Tibial nerve (tissue), 4 donors: ENCODE results near the gene PRICKLE2. TPM values are rescaled to one million over a fixed set of nuclear protein-coding genes. Genes with fewer than 3 reads are reported as not detected.
A peak's percentile ranks its signal among the peaks of the same experiment; 100 is the strongest.

Experiments used
- DNase-seq, 2 donors: peaks; one replicate each; pipeline ENCODE4 v3.0.0-alpha.2; 2019; ENCODE audit warnings: low spot score in 2 of 2
- H3K27ac ChIP-seq, 4 donors: fragments of 200-600 bp; sonication (generic) in 3 of 4; one replicate each; pipeline ENCODE4 v1.5.1; 2017 to 2019; ENCODE audit warnings: mild to moderate bottlenecking in 1 of 4
- H3K27me3 ChIP-seq, 2 donors: fragments of 200-600 bp; sonication (generic) in 1 of 2; one replicate each; pipeline versions ENCODE4 v1.5.1 to v1.6.0; 2017 to 2019
- H3K36me3 ChIP-seq, 3 donors: fragments of 200-600 bp; sonication (generic); one replicate each; pipeline ENCODE4 v1.5.1; 2018 to 2019
- H3K4me1 ChIP-seq, 4 donors: fragments of 200-600 bp; sonication (generic) in 3 of 4; one replicate each; pipeline ENCODE4 v1.5.1; 2017 to 2019
- H3K4me3 ChIP-seq, 4 donors: fragments of 200-600 bp; sonication (generic) in 3 of 4; one replicate each; pipeline ENCODE4 v1.5.1; 2017 to 2019; ENCODE audit warnings: mild to moderate bottlenecking in 1 of 4, moderate library complexity in 1 of 4
- H3K9me3 ChIP-seq, 4 donors: fragments of 200-600 bp; sonication (generic) in 3 of 4; one replicate each; pipeline ENCODE4 v1.5.1; 2017 to 2019
- EP300 ChIP-seq, 2 donors: sonication (generic); formaldehyde crosslinking; IDR thresholded peaks; one replicate each; pipeline ENCODE4 v1.6.1; 2017; ENCODE audit warnings: antibody characterized with exemption in 2 of 2, mild to moderate bottlenecking in 1 of 2
- POLR2A ChIP-seq, 2 donors: fragments of 450-650 bp; IDR thresholded peaks; one replicate each; pipeline ENCODE4 v1.6.1; 2017; ENCODE audit warnings: antibody characterized with exemption in 2 of 2, mild to moderate bottlenecking in 2 of 2, moderate library complexity in 2 of 2
- WGBS, 2 donors: methylation state at CpG; one replicate each; pipeline ENCODE4 v1.1.5; 2018; 5-methylcytosine and 5-hydroxymethylcytosine counted together
- total RNA-seq, 4 donors: library from RNA; depleted of rRNA; stranded (reverse); fragments of >200 nt; gene quantifications; one replicate each; pipeline ENCODE4 v1.1.0, GENCODE V29; 2016
- TF ChIP-seq, protein P1 (sequence below), 5 experiments: fragments of 200-600 bp in 3 of 5; fragments of 450-650 bp in 2 of 5; sonication (generic) in 3 of 5; IDR thresholded peaks; one replicate each; pipeline ENCODE4 v1.5.1; 2016 to 2019; ENCODE audit warnings: antibody characterized with exemption in 5 of 5, mild to moderate bottlenecking in 3 of 5, moderate library complexity in 2 of 5

PRICKLE2 gene
- total RNA-seq, 4 donors from 2014 or later: 24.5 to 39.1 (median 35.2) TPM

DNA sequence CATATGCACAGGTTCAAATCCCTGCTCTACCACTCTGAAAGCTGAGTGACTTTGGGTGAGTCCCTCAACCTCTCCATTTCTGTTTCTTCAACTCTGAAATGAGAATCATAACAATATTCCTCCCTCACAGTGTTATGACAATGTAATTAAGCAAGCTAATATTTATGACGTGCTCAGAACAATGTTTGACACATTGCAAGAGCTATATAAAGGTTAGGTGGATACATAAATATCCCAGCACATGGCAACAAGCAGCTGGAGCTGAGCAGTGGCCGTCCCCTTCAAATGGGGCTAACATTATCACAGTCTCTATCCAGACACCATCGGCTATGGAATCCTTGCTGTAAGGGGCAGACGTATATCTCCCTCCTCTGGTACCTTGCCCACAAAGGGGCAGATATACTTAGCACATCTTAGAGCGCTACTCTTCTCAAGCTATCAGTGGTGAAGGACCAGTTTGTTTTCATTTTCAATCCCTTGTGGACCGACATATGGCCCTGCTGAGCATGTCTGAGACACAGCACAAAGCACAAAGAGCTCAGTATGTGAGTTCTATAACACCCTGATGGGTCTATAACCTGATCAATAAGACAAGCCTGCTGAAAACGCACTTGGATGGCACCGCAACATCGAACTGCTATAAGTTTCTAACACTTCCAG is 80.9 kb downstream of the PRICKLE2 start:
- peak overlapping the region in 2 of 4 donors; percentile 60 to 75 for H3K27ac ChIP-seq
- DNase-seq: no peak
- WGBS, 2 donors: 79 to 81% methylated on average over 9 of the region's 9 CpGs
- no peaks in the 10 kb centered on the region for H3K27me3 ChIP-seq
- peaks cover 0 to 33% (median 10%) of the 10 kb centered on the region in 4 donors for H3K4me1 ChIP-seq
- no peak overlapping the region for H3K4me3 ChIP-seq
- peaks cover 0 to 41% (median 3%) of the 10 kb centered on the region in 3 donors for H3K36me3 ChIP-seq
- TF ChIP-seq EP300 (IDR thresholded peaks at IDR 0.05): no peak
- TF ChIP-seq, protein P1, sequence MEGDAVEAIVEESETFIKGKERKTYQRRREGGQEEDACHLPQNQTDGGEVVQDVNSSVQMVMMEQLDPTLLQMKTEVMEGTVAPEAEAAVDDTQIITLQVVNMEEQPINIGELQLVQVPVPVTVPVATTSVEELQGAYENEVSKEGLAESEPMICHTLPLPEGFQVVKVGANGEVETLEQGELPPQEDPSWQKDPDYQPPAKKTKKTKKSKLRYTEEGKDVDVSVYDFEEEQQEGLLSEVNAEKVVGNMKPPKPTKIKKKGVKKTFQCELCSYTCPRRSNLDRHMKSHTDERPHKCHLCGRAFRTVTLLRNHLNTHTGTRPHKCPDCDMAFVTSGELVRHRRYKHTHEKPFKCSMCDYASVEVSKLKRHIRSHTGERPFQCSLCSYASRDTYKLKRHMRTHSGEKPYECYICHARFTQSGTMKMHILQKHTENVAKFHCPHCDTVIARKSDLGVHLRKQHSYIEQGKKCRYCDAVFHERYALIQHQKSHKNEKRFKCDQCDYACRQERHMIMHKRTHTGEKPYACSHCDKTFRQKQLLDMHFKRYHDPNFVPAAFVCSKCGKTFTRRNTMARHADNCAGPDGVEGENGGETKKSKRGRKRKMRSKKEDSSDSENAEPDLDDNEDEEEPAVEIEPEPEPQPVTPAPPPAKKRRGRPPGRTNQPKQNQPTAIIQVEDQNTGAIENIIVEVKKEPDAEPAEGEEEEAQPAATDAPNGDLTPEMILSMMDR (IDR thresholded peaks at IDR 0.05): no peak
- TF ChIP-seq POLR2A (IDR thresholded peaks at IDR 0.05): no peak
- H3K9me3 ChIP-seq: no peaks in the 10 kb centered on the region

DNA sequence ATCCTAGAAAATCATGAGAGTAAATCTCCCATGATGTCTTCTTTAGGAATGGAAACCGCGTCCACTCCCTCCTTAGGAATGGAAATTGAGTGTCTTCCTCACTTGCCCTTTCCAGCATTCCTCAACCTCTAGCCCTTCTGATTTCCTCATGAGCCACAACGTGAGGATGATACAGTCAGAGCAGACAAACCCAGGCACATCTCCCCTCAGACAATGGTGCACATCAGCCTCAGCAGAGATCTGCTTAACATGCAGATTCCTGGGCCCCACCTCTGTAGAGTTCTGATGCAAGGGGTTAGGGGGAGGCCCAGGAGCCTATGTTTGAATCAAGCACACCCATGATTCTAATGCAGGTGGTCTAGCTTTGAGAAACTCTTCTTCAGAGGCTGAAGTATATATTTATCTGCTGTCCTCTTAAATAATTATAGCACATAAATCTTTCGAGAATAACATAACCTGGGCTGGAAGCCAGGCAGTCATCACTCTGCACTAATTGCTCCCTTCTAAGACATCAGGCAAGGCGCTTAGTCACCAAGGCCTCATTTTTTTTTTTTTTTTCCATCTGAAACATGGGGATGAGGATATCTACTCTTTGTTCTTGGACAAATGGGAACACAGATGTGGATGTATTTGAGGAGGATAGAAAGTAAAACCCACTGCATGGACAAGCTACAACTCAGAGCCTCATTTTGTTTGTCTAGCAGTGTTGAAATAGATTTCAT is 81.7 kb downstream of the PRICKLE2 start:
- H3K27me3 ChIP-seq: no peaks in the 10 kb centered on the region
- H3K9me3 ChIP-seq: no peaks in the 10 kb centered on the region
- 51 to 60% methylated on average over 5 of the region's 5 CpGs for WGBS, 2 donors
- H3K36me3 ChIP-seq: peaks cover 0 to 33% (median 3%) of the 10 kb centered on the region in 3 donors
- TF ChIP-seq POLR2A (IDR thresholded peaks at IDR 0.05) (no peak), EP300 (IDR thresholded peaks at IDR 0.05) (no peak)
- TF ChIP-seq, protein P1 (IDR thresholded peaks at IDR 0.05): no peak
- H3K27ac ChIP-seq: peak overlapping the region in 2 of 4 donors; percentile 60 to 75
- no peak overlapping the region for H3K4me3 ChIP-seq
- DNase-seq: no peak
- H3K4me1 ChIP-seq: peaks cover 0 to 33% (median 10%) of the 10 kb centered on the region in 4 donors

DNA sequence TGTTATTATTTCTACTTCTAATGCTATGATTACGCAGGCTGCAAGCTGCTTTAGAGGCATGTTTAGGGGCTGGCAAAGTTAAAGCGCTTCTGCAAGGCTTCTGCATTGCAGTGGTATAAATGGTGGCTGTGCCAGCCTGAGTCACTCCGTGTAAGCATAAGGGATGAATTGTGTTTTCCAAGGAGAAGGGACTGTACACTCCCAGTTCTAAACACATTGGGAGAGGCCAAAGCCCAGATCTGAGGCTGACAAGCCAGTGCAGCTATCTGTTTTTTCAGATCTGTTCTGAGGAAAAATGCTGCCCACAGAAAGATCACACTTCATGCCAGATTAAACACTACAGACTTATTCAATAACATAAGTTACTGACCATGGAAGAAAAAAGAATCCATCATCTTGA is 83.8 kb downstream of the PRICKLE2 start:
- Histone ChIP-seq H3K9me3 (no peaks in the 10 kb centered on the region), H3K27ac (peak overlapping the region; percentile 18 to 77 (median 56)), H3K36me3 (peaks cover 0 to 12% (median 0%) of the 10 kb centered on the region in 3 donors), H3K4me3 (no peak overlapping the region), H3K27me3 (no peaks in the 10 kb centered on the region), H3K4me1 (peaks cover 0 to 33% (median 10%) of the 10 kb centered on the region in 4 donors)
- no peak for DNase-seq
- peak in 1 of 2 donors; percentile 40 for TF ChIP-seq EP300 (IDR thresholded peaks at IDR 0.05)
- TF ChIP-seq, protein P1 (IDR thresholded peaks at IDR 0.05): no peak
- 43 to 50% methylated on average over 3 of the region's 3 CpGs for WGBS, 2 donors

DNA sequence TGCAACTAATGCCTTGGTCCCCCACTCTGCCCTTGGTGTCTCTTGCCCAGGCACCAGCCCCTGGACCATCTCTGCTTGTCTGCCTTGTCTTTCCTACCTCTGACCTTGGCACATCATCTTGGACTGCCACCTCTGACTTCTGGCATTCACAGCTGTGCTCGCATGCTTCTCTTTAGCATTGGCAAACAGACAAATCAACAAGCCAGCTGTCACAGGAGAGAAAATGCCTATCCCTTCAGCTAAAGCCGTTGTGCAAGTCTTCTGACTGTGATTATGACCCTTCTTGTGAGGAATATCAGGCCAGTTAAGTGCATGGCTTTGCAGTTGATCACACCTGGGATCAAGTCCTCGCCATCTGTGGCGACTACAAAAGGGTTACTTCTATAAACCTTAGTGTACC is 84.6 kb downstream of the PRICKLE2 start:
- 79 to 86% methylated on average over 4 of the region's 4 CpGs for WGBS, 2 donors
- DNase-seq: no peak
- Histone ChIP-seq H3K36me3 (peaks cover 0 to 4% (median 0%) of the 10 kb centered on the region in 3 donors), H3K27me3 (no peaks in the 10 kb centered on the region), H3K4me3 (no peak overlapping the region), H3K9me3 (no peaks in the 10 kb centered on the region), H3K4me1 (peaks cover 0 to 33% (median 10%) of the 10 kb centered on the region in 4 donors), H3K27ac (peak overlapping the region in 2 of 4 donors; percentile 75 to 77)
- TF ChIP-seq, protein P1 (IDR thresholded peaks at IDR 0.05): no peak
- TF ChIP-seq POLR2A (IDR thresholded peaks at IDR 0.05) (no peak), EP300 (IDR thresholded peaks at IDR 0.05) (no peak)
